HCT116 (cell line): Measurements from ENCODE around the gene ATP6V0A1.

Experiments
- EZH2 ChIP-seq: fragments of 200-600 bp; sonication (generic); IDR thresholded peaks from 2 replicates; pipeline ENCODE4 v1.6.1; 2017; ENCODE audit warnings: antibody characterized with exemption, mixed run types
- POLR2A ChIP-seq: IDR thresholded peaks from 2 replicates; pipeline ENCODE4 v1.7.0; 2011; ENCODE audit warnings: borderline replicate concordance; ENCODE audit not compliant: insufficient read depth, insufficient read length; ENCODE audit errors: extremely low read depth
- SP1 ChIP-seq: IDR thresholded peaks from 2 replicates; pipeline ENCODE4 v1.6.1; 2012; ENCODE audit warnings: low read depth
- TF ChIP-seq, protein P1 (sequence below), 3 experiments: fragments of 200-600 bp in 1 of 3; sonication (generic) in 1 of 3; IDR thresholded peaks in 2 of 3; conservative IDR thresholded peaks in 1 of 3; 2 replicates each; pipeline ENCODE4 v1.5.1; 2012 to 2017; ENCODE audit warnings: low read depth in 2 of 3, low read length in 2 of 3, antibody characterized with exemption in 1 of 3, borderline replicate concordance in 1 of 3, control low read depth in 1 of 3, mild to moderate bottlenecking in 1 of 3, mixed read lengths in 1 of 3, mixed run types in 1 of 3, moderate library complexity in 1 of 3; ENCODE audit not compliant: insufficient read depth in 1 of 3

DNA sequence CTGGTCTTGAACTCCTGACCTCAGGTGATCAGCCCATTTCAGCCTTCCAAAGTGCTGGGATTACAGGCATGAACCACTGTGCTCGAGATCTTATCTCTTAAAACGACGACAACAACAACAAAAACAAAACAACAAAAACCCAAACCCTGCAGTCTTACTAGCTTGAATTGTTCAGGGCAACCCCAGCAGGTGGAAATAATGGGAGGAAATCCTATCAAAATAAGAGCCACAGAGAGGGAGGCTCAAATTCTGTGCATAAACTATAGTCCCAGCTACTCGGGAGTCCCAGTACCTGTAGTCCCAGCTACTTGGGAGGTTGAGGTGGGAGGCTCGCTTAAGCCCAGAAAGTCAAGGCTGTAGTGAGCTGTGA is 16.5 kb upstream of the ATP6V0A1 start:
- TF ChIP-seq, protein P1, sequence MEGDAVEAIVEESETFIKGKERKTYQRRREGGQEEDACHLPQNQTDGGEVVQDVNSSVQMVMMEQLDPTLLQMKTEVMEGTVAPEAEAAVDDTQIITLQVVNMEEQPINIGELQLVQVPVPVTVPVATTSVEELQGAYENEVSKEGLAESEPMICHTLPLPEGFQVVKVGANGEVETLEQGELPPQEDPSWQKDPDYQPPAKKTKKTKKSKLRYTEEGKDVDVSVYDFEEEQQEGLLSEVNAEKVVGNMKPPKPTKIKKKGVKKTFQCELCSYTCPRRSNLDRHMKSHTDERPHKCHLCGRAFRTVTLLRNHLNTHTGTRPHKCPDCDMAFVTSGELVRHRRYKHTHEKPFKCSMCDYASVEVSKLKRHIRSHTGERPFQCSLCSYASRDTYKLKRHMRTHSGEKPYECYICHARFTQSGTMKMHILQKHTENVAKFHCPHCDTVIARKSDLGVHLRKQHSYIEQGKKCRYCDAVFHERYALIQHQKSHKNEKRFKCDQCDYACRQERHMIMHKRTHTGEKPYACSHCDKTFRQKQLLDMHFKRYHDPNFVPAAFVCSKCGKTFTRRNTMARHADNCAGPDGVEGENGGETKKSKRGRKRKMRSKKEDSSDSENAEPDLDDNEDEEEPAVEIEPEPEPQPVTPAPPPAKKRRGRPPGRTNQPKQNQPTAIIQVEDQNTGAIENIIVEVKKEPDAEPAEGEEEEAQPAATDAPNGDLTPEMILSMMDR (IDR thresholded peaks at IDR 0.05 in 2 of 3, conservative IDR thresholded peaks at IDR 0.05 in 1 of 3; ENCODE audit: borderline replicate concordance in 1 of 3, insufficient read depth in 1 of 3, low read depth in 2 of 3, low read length in 2 of 3): no peak
- TF ChIP-seq SP1: no peak
- TF ChIP-seq EZH2: no peak
- no peak for TF ChIP-seq POLR2A
